ENCODE data around the gene CD63. TPM values are rescaled to one million over a fixed set of nuclear protein-coding genes. Genes with fewer than 3 reads are reported as not detected.

CD63 gene
- total and polyA plus RNA-seq, 9 of the 15 experiments (the other 6 are each of a cell fraction or from before 2014, with no cell fraction given) = 313 to 735 (median 433) TPM

GRCh38 chr12:55738123-55739024, 9.6 kb upstream of the CD63 start (continued):
- peak; percentile 80; the same call in 1 of the 2 replicates for TF ChIP-seq REST (IDR thresholded peaks at IDR 0.05; ENCODE audit: borderline replicate concordance)
- TF ChIP-seq REST (CRISPR knock-in tag; IDR thresholded peaks at IDR 0.05; ENCODE audit: low read depth) = no peak

Data from K562 (cell line).